NCI-H510A treated with DMSO at 0.1 percent for 48 hours (cell line): ENCODE measurements around the gene RPS8.
"Not testable (repeated sequence)": the region's sequence is repeated elsewhere in the genome, so short reads cannot be mapped to it uniquely, and the experiment has no call there.

Experiments
- DNase-seq: peaks from one replicate; lab custom pipeline; 2025; lab: John Stamatoyannopoulos, UW

Gene RPS8

DNA sequence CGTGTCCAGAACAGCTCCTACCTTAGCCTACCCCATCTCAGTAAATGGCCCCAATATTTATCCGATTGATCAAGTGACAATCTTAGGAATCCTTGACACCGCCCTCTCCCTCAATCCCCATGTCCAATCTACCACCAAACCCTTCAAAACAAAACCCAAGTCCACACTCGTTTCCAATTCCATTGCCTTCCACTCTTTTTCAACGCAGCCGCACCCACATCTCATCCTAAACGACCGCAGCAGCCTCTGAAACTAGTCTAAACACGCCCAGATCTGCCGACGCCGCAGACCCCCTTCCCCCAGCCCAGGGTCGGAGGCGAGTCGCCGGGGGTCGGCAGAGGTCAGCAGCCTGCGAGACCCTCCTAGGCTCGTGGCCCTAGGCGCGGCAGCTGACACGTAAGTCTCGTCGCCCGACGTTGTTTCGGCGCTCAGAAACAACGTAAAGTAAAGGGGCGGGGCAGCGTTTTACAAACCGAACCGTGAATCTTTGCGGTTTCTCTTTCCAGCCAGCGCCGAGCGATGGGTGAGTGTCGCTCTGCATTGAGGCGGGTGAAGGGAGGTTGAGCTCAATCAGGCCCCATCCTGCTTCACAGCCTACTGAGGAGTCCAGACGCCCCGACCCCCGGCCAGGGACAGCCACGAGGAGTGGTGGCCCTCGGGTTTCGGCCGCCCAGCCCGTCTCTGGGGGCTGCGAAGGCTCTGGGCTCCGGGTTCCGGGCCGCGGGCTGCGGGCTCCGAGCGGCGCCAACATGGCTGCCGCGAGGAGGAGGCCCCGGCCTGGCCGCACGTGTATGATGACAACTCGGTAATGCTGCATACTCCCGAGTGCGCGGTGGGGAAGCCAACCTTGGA lies at the start of gene RPS8:
TSS of gene RPS8 (plus strand) at position 463 of the 852 bp plus-strand sequence. CDS start at position 520, 57 bp downstream.
- peak; percentile 93 for DNase-seq

DNA sequence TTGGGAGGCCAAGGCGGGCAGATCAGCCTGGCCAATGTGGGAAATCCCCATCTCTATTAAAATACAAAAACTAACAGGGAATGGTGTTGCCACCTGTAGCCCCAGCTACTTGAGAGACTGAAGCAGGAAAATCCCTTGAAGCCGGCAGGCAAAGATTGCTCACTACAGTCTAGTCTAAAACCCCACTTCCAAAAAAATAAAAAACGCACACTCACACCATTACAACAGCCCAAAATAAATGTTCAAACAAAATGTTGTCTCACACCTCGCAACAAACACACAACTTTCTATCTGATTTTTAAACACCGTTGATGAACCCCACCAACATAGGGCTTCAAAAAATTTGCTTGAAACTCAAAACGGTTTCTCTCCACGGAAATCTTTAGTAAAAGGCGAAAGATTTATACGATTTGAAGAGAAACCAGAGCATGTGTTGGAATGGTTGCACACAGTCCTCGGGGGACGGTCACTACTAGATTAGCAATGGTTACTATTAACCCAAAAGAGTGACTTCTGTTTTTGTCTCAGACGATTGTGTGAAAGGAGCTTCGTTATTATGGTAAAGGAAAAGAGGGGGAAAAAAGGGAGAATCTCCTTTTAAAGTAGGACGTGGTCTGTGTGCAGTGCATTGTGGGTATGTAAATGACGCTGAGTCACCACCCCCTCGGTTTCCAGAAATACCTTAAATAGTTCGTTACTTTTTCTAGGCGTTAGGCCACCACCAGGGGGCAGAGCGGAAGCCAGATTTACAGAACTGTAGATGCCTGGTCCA lies 44.4 kb upstream of the RPS8 start, which contains the start of gene RNU5D-1:
TSS of gene RNU5D-1 (minus strand) at position 430 of the 772 bp plus-strand sequence.
- DNase-seq = peak; percentile 98

DNA sequence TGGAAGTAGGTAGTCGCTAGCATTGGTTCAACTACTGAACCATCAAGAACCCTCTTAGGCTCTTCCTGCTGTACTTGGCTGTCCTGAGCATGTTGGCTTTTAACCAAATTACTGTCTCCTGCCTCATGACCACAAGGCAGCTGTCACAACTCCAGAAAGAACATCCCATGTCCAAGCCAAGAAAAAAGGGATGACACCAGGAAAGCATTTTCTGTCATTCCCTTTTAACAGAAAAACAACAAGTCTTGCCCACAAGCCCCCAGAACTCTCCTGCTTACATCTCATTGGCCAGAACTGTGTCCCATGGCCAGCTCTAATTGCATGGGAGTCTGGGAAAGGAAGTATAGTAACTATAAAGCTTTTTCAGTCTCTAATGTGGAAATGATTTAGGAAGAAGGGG lies 42.0 kb upstream of the RPS8 start:
- DNase-seq = no peak

DNA sequence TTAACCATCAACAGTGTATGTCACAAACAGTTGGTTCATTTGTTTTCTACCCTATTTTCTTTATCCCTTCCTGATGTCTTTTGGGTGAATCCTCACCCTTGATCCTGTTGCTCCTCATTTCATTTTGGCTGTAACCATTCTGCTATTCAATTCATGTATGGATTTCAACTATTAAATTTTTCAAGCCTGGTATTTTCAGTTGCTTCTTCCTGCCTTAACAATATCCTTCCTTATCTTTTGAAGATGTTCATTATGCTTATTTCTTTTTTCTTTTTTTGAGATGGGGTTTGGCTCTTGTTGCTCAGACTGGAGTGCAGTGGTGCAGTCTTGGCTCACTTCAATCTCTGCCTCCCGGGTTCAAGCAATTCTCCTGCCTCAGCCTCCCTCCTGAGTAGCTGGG lies 41.6 kb upstream of the RPS8 start:
- DNase-seq = no peak

DNA sequence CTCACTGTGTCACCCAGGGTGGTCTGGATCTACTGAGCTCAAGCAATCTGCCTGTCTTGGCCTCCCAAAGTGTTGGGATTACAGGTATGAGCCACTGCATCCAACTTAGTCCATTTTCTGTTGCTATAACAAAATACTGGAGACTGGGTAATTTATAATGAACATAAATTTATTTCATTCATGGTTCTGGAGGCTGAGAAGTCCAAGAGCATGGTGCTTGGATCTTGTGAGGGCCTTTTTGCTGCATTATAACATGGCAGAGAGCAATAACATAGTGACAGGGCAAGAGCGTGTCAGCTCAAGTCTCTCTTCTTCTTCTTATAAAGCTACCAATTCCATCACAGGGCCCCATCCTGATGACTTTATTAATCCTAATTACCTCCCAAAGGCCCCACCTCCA lies 39.3 kb upstream of the RPS8 start:
- no peak for DNase-seq

DNA sequence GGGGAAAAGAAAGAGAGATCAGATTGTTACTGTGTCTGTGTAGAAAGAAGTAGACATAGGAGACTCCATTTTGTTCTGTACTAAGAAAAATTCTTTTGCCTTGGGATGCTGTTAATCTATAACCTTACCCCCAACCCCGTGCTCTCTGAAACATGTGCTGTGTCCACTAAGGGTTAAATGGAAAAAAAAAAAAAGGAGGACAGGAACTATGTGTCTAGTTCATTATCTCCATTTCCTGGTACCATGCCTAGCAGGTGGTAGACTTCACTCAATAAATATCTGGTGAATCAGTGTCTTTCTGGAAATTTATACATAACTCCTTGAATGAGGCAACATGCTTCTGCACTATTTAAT lies 36.4 kb upstream of the RPS8 start:
- not testable (repeated sequence) for DNase-seq

DNA sequence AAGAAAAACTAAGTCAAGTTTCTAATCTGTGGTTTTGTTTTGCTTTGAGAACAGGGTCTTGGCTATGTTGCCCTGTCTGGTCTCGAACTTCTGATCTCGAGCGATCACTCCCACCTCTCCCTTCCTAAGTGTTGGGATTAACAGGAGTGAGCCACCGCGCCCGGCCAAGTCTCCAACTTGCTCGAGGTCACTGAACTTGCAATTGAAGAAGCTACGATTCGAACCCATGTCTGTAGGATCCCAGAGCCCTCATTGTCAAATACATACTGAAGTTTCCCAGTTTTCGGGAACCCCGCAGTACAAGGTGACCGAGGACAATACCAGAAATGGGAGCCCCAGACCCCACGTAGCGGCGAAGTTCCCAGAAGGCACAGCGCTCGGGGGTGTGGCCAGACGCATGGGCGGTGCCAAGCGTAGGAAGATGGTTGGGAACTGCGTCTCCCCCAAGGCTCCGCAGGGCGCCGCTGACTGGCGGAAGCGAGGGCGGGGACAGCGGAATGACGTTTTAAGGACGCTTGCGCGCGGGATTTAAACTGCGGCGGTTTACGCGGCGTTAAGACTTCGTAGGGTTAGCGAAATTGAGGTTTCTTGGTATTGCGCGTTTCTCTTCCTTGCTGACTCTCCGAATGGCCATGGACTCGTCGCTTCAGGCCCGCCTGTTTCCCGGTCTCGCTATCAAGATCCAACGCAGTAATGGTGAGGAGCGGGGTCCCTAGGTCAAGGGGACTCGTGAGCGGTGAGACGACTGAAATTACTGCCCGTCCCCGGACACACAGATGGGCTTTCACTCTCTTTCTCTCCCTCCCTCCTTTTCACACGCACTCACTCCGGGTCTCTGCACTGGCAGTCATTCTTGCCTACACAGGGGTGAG lies 35.8 kb upstream of the RPS8 start, which contains the start of gene KIF2C:
TSS of gene KIF2C (plus strand) at position 531 of the 872 bp plus-strand sequence. CDS start at position 627, 96 bp downstream.
- DNase-seq = peak; percentile 97

DNA sequence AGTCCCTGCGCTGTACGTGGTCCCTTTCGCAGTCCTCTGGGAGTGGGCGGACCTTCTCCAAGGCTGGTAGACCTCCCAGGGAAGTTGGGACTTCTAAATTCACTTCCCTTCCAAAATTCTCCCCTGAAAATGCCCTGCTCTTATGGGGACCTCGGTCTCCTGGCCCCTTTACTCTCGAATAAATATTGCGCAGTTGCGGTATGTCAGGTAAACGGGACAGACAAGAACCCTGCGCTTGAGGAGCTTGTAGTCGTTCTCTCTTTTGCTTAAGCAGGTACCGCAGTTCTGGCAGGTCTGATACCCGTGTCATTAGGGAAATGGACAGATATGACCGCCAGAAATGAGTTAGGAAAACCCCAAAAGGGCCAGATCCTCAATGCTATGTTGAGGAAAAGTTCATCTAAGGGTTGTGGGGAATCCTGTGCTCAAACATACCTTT lies 35.1 kb upstream of the RPS8 start:
- no peak for DNase-seq

DNA sequence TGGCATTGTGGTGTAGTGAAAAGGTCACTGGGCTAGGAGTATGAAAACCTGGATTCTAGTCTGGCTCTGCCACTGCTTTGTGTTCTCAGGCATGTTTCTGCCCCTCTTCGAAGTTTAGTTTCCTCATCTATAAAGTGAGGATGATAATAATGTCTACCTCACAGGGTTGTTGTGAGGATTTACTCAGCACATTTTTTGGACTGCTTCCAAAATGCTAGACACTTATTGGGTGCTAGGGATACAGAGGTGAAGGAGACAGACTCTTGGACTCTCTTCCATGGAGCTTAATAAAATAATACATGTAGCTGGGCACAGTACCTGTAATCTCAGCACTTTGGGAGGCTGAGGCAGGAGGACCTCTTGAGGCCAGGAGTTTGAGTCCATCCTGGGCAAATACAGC lies 32.1 kb upstream of the RPS8 start:
- no peak for DNase-seq

DNA sequence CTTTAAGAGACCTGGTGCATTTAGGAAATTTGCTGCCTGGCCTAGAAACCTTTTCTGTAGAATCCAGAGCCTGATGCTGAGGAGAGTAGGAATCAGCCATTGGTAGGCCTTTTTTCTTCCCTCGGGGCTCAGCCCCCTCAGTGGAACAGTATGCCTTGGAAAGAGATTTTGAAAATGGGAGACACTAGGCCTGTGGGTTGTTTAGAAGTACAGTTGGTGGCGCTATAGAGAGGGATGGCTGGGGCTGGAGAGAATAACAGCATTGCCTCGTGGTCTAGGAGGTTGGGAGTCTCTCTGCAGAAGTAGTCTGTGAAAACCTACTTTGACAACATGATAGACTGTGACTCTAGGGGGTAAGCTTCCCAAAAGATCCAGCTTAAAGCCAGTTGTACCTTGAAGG lies 27.5 kb upstream of the RPS8 start:
- DNase-seq = no peak

DNA sequence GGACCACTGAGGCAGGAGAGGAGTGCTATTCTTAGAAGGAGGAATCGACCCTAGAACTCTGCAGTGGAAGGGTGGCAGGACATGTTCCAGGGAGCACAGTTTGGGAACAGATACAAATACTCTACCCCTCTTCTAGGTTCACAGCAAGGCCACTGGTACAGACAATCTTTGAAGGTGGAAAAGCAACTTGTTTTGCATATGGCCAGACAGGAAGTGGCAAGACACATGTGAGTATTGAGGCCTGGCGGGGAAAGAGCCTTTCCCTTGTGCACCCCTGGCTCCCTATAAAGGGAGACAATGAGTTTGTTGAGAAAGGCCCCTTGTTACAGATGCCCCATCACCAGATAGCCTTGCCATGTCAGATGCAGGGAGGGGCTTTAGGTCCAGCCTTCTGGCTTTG lies 17.9 kb upstream of the RPS8 start:
- no peak for DNase-seq

DNA sequence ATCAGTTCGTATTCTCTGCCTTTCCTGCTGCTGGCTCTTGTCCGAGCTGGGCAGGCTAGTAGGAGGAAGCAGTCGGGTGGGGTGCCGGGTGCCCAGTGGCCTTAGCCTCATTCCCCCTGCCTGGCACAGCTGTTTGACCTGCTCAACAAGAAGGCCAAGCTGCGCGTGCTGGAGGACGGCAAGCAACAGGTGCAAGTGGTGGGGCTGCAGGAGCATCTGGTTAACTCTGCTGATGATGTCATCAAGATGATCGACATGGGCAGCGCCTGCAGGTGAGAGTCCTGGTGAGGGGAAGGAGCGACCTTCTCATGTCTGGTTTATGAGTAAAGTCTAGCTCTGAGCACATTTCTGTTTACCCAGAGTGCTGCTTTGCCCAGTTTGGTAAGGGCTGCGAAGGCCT lies 16.3 kb upstream of the RPS8 start:
- DNase-seq = no peak

DNA sequence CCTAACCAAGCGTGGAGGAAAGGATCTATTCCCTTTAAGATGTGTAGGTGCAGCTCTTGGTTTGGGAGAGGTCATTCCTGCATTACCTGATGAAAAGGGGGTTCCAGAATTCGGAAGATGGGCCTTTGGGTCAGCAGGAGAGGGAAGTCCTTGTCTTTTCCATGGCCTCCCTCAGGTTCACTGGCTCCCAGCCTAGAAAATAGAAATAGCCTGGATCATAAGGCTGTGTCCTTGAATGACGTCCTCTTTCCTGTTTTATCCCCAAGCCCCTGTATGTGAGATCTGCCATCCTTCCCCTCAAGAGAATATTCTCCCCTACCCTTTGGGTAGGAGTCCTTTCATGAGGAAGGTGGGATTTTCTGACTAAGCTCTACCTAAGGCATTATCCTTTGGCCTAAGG lies 14.5 kb upstream of the RPS8 start:
- no peak for DNase-seq

DNA sequence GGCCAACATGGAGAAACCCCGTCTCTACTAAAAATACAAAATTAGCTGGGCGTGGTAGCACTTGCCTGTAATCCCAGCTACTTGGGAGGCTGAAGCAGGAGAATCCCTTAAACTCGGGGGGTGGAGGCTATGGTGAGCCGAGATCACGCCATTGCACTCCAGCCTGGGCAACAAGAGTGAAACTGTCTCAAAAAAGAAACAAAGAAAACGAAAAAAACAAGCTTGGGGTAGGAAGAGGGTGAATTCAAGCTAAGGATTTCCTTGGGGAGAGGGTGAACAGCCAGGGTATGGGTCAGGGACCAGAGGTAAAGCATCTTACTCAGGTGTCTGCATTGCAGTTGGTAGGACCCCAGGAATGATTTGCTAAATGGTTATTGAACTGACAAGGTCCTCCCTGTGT lies 8.9 kb upstream of the RPS8 start:
- not testable (repeated sequence) for DNase-seq

DNA sequence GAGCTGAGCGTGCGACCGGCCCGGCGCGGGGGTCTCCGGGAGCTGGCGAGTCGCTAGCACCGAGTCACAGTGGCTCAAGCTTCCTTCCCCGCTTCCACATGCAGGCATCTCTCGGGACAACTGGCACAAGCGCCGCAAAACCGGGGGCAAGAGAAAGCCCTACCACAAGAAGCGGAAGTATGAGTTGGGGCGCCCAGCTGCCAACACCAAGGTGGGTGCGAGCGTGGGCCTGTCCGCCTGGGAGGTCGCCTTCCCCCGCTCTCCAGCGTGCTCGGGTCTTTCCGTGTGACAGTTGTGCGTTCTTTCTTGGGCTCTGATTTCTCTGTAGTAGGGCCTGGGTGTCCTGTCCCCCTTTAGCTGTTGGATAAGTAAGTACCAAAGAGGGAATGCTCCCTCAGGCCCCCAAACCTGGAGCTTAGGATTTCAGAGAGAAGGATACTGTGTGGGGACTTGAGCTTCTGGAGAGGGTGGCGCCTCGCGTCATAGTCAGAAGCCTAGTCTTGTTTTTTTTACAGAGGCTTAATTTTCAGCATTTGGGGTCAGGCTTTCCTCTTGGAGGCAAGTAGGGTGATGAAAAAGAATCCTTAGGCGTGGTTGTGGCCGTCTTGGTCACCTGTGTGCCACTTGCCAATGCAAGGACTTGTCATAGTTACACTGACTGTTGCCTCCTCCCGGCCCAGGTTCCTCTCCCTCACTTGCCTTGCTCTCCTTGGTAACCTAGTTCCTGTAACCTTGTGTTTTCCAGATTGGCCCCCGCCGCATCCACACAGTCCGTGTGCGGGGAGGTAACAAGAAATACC lies 790 bp downstream of the RPS8 start:
- DNase-seq = no peak

DNA sequence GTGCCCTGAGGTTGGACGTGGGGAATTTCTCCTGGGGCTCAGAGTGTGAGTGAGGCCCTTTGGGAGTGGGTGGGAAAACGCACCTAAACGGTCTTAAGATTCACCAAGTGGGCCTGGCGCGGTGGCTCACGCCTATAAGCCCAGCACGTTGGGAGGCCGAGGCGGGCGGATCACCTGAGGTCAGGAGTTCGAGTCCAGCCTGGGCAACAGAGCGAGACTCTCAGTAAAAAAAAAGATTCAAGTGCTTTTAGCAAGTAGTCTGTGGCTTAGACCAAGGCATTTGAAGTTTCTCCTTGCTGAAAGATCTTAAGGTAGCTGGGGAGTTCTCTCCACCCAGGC lies 1.4 kb downstream of the RPS8 start:
- no peak for DNase-seq

DNA sequence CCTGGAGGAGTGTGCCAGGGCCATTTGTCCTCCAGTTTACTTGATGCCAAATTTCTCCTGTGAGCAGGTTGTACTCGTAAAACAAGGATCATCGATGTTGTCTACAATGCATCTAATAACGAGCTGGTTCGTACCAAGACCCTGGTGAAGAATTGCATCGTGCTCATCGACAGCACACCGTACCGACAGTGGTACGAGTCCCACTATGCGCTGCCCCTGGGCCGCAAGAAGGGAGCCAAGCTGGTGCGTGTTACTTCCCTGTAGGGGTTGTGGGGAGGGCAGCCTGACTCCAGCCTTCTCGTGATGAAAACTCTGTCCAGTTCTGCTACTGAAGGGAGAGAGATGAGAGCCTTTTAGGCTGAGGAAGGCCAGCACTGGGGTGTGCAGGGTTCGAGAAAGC lies 2.2 kb downstream of the RPS8 start:
- DNase-seq = no peak

DNA sequence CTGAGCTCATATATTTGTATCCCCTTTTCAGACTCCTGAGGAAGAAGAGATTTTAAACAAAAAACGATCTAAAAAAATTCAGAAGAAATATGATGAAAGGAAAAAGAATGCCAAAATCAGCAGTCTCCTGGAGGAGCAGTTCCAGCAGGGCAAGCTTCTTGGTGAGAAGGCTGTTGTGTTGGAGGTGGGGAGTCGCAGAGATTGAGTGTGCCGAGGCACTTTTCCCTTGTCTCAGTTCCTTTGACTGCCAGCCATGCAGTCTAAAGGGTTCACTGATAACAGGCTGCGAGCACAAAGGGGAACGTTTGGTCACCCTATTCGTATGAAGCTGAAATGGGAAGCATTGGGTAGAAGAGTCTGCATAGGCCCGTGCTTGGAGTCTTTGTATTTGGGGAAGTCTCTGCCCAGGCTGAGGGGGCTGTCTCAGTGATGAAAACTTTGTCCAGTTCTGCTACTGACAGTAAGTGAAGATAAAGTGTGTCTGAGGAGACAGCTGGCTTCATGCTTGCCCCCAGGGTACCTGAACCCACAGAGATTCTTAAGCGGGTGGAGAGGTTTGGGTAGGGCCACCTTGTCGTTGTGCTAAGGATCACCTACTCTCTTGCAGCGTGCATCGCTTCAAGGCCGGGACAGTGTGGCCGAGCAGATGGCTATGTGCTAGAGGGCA lies 2.8 kb downstream of the RPS8 start:
- DNase-seq = no peak

DNA sequence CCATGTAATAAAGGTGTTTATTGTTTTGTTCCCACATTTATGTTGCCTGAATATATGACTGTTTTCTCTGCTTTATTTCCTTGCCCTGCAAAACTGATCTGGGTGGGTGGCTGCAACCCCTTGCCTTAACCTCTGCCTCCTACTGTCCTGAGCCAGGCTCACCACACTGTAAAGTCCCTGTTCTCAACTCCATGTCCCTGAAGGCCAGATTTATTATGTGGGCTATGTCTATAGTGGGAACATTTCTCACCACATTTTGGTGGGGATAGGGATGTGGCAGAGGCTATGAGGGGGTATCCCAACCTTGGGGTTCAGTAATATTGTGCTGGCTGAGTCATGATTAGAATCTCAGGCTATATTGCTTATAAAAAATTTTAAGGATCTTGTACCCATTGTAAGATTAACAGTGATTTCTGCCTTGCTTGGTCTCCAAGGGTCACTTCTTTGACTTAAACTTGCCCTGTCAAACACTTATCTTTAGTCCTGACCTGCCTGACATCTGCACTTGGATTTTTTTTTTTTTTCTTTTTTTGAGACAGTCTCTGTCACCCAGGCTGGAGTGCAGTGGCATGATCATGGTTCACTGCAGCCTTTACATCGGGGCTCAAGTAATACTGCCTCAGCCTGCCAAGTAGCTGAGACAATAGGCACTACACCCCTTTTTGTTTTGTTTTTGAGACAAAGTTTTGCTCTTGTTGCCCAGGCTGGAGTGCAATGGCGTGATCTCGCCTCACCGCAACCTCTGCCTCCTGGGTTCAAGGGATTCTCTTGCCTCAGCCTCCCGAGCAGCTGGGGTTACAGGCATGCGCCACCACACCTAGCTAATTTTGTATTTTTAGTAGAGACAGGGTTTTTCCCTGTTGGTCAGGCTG lies 3.6 kb downstream of the RPS8 start:
- no peak for DNase-seq

DNA sequence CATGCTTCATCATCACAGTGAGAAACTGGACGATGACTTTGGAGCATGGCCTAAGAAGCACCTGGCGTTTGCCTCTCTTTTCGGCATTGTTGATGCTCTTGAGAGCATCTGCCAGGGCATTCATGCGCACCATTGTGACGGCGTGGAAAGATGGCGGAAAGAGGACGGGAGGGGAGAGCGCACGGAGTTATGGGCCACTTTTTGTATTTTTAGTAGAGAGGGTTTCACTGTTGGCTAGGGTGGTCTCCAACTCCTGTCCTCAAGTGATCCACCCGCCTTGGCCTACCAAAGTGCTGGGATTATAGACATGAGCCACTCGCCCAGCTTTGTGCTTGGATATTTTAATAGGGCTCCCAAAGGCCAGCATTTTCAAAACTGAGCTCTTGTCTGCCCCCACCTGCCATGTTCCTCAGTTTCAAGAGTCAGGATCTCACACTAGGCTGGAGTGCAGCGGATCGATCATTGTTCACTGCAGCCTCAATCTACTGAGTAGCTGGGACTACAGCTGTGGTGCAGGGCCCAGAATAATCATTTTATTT lies 5.3 kb downstream of the RPS8 start:
- DNase-seq = no peak
